Measurements from ENCODE around the gene MGLL. TPM values are rescaled to one million over a fixed set of nuclear protein-coding genes. Genes with fewer than 3 reads are reported as not detected.

The MGLL gene
- total and polyA plus RNA-seq, 4 donors: 9.4 to 277 (median 74.2) TPM

DNA sequence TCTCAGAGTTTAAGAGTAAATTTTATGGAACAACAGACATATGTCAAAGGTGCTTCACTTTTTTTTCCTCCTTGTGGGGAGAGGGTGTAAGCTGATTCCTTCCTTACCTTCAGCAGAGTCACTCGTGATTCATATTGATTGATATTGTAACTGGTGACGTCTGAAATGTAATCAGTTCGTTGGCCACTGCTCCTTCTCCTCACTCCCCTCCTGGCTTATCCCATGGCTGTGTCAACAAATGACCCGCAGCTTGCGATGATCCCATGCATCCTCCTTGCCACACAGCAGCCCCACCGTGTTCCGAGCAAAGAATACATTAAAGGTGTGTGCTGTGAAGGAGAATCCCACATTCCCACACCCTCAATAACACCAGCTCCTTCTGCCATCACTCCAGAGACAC, 7.3 kb downstream of the MGLL start:
- no peak for DNase-seq (ENCODE audit: low spot score)
- Histone ChIP-seq H3K9me3 (ENCODE audit: control insufficient read depth in 4 of 4, low read length in 3 of 4) (no peaks in the 10 kb centered on the region), H3K27me3 (ENCODE audit: control insufficient read depth in 4 of 4, insufficient read depth in 4 of 4, low read length in 3 of 4) (no peaks in the 10 kb centered on the region), H3K4me3 (ENCODE audit: low read depth in 1 of 3, low read length in 3 of 3) (no peak overlapping the region), H3K36me3 (ENCODE audit: control insufficient read depth in 4 of 4, insufficient read depth in 3 of 4, low read depth in 1 of 4, low read length in 3 of 4) (peaks cover 2 to 42% (median 37%) of the 10 kb centered on the region in 4 donors), H3K4me1 (ENCODE audit: control insufficient read depth in 4 of 4, insufficient read depth in 4 of 4, low read length in 3 of 4) (peaks cover 14 to 64% (median 53%) of the 10 kb centered on the region in 4 donors), H3K27ac (ENCODE audit: low read depth in 1 of 2, low read length in 2 of 2) (peak overlapping the region in 1 of 2 donors; percentile 35), H3K9ac (ENCODE audit: low read depth in 1 of 2, low read length in 2 of 2) (no peak overlapping the region)
- WGBS: 42% methylated on average over 7 of the region's 7 CpGs
- TF ChIP-seq, protein P1, sequence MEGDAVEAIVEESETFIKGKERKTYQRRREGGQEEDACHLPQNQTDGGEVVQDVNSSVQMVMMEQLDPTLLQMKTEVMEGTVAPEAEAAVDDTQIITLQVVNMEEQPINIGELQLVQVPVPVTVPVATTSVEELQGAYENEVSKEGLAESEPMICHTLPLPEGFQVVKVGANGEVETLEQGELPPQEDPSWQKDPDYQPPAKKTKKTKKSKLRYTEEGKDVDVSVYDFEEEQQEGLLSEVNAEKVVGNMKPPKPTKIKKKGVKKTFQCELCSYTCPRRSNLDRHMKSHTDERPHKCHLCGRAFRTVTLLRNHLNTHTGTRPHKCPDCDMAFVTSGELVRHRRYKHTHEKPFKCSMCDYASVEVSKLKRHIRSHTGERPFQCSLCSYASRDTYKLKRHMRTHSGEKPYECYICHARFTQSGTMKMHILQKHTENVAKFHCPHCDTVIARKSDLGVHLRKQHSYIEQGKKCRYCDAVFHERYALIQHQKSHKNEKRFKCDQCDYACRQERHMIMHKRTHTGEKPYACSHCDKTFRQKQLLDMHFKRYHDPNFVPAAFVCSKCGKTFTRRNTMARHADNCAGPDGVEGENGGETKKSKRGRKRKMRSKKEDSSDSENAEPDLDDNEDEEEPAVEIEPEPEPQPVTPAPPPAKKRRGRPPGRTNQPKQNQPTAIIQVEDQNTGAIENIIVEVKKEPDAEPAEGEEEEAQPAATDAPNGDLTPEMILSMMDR (IDR thresholded peaks at IDR 0.05; ENCODE audit: low read depth, low read length, missing input control): no peak
- TF ChIP-seq SP1 (IDR thresholded peaks at IDR 0.05) (no peak), HNF4A (conservative IDR thresholded peaks at IDR 0.05) (no peak), TAF1 (conservative IDR thresholded peaks at IDR 0.05) (no peak), JUND (IDR thresholded peaks at IDR 0.05) (no peak), RXRA (IDR thresholded peaks at IDR 0.05) (no peak), YY1 (IDR thresholded peaks at IDR 0.05) (no peak), FOXA2 (IDR thresholded peaks at IDR 0.05) (no peak), HNF4G (IDR thresholded peaks at IDR 0.05) (no peak), EGR1 (IDR thresholded peaks at IDR 0.05; ENCODE audit: low read depth in 2 of 2) (no peak), NR2F2 (IDR thresholded peaks at IDR 0.05) (no peak), GABPA (IDR thresholded peaks at IDR 0.05 in 1 of 2, conservative IDR thresholded peaks at IDR 0.05 in 1 of 2) (no peak), FOXA1 (IDR thresholded peaks at IDR 0.05) (no peak), RAD21 (IDR thresholded peaks at IDR 0.05) (no peak)
- TF ChIP-seq, protein P2, sequence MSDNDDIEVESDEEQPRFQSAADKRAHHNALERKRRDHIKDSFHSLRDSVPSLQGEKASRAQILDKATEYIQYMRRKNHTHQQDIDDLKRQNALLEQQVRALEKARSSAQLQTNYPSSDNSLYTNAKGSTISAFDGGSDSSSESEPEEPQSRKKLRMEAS (IDR thresholded peaks at IDR 0.05): no peak
- TF ChIP-seq, protein P3, sequence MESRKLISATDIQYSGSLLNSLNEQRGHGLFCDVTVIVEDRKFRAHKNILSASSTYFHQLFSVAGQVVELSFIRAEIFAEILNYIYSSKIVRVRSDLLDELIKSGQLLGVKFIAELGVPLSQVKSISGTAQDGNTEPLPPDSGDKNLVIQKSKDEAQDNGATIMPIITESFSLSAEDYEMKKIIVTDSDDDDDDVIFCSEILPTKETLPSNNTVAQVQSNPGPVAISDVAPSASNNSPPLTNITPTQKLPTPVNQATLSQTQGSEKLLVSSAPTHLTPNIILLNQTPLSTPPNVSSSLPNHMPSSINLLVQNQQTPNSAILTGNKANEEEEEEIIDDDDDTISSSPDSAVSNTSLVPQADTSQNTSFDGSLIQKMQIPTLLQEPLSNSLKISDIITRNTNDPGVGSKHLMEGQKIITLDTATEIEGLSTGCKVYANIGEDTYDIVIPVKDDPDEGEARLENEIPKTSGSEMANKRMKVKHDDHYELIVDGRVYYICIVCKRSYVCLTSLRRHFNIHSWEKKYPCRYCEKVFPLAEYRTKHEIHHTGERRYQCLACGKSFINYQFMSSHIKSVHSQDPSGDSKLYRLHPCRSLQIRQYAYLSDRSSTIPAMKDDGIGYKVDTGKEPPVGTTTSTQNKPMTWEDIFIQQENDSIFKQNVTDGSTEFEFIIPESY (IDR thresholded peaks at IDR 0.05): no peak
- TF ChIP-seq, protein P4, sequence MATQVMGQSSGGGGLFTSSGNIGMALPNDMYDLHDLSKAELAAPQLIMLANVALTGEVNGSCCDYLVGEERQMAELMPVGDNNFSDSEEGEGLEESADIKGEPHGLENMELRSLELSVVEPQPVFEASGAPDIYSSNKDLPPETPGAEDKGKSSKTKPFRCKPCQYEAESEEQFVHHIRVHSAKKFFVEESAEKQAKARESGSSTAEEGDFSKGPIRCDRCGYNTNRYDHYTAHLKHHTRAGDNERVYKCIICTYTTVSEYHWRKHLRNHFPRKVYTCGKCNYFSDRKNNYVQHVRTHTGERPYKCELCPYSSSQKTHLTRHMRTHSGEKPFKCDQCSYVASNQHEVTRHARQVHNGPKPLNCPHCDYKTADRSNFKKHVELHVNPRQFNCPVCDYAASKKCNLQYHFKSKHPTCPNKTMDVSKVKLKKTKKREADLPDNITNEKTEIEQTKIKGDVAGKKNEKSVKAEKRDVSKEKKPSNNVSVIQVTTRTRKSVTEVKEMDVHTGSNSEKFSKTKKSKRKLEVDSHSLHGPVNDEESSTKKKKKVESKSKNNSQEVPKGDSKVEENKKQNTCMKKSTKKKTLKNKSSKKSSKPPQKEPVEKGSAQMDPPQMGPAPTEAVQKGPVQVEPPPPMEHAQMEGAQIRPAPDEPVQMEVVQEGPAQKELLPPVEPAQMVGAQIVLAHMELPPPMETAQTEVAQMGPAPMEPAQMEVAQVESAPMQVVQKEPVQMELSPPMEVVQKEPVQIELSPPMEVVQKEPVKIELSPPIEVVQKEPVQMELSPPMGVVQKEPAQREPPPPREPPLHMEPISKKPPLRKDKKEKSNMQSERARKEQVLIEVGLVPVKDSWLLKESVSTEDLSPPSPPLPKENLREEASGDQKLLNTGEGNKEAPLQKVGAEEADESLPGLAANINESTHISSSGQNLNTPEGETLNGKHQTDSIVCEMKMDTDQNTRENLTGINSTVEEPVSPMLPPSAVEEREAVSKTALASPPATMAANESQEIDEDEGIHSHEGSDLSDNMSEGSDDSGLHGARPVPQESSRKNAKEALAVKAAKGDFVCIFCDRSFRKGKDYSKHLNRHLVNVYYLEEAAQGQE (IDR thresholded peaks at IDR 0.05): no peak
- TF ChIP-seq, protein P5, sequence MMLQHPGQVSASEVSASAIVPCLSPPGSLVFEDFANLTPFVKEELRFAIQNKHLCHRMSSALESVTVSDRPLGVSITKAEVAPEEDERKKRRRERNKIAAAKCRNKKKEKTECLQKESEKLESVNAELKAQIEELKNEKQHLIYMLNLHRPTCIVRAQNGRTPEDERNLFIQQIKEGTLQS (IDR thresholded peaks at IDR 0.05): no peak
